GM10248 (cell line): ENCODE data around the gene MAP2K6.

ENCODE experiments used
- CTCF ChIA-PET: fragments of 300-600 bp; sonication (Branson Sonifier 250); formaldehyde crosslinking; extraction: SDS; loops from one replicate; lab custom pipeline; 2021; ENCODE audit warnings: antibody characterized with exemption; lab: Yijun Ruan, JAX
- POLR2A ChIA-PET: fragments of 350-650 bp; sonication (Branson Sonifier 250); formaldehyde crosslinking; extraction: SDS; loops from one replicate; lab custom pipeline; 2020; ENCODE audit warnings: antibody characterized with exemption; lab: Yijun Ruan, JAX
- DNase-seq: peaks from one replicate; pipeline ENCODE4 v3.0.0; 2012; ENCODE audit errors: extremely low spot score
- TF ChIP-seq, protein P1 (sequence below): IDR thresholded peaks from 2 replicates; pipeline ENCODE4 v1.5.1; 2012; ENCODE audit warnings: mild to moderate bottlenecking, low read depth; ENCODE audit errors: extremely low read depth, missing control alignments, control extremely low read depth

The MAP2K6 gene

DNA sequence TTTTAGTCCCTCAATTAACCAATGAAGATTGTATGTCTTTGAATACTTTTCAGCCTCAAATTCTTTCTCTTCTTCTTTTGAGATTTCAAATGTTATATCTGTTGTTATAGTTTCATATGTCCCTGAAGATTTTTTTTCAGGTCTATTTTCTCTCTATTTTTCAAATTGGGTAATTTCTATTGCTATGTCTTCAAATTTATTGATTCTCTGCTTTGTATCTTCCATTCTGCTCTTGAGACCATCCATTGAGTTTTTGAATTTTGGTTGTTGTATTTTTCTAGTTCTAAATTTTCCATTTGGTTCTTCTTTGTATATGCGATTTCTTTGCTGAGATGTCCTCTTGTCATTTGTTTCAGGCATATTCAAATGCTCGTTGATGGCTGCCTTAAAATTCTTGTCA lies 26.7 kb downstream of the MAP2K6 start:
- POLR2A ChIA-PET, result no interaction called here
- no peak for DNase-seq
- TF ChIP-seq, protein P1, sequence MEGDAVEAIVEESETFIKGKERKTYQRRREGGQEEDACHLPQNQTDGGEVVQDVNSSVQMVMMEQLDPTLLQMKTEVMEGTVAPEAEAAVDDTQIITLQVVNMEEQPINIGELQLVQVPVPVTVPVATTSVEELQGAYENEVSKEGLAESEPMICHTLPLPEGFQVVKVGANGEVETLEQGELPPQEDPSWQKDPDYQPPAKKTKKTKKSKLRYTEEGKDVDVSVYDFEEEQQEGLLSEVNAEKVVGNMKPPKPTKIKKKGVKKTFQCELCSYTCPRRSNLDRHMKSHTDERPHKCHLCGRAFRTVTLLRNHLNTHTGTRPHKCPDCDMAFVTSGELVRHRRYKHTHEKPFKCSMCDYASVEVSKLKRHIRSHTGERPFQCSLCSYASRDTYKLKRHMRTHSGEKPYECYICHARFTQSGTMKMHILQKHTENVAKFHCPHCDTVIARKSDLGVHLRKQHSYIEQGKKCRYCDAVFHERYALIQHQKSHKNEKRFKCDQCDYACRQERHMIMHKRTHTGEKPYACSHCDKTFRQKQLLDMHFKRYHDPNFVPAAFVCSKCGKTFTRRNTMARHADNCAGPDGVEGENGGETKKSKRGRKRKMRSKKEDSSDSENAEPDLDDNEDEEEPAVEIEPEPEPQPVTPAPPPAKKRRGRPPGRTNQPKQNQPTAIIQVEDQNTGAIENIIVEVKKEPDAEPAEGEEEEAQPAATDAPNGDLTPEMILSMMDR, result no peak
- CTCF ChIA-PET, result no interaction called here

DNA sequence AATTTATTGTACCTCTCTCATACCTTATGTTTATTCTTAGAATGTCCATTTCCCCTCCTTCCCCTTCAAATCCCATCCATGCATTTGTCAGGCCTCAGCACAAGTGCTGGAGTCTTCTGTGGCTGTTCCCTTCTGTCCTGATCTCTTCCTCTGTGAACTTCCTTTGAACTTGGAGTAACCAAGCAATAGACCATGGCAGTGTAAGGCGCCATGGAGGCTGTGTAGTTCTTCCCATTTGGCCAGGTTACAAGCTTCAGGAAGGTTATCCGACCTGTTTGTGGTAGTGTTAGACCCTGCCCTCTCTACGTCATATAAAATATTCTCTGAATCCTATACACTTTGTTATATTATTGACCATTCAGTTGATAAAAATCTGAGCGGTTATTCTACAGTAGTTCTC lies 28.6 kb downstream of the MAP2K6 start:
- TF ChIP-seq, protein P1, result no peak
- ChIA-PET POLR2A (no interaction called here), CTCF (no interaction called here)
- DNase-seq, result no peak

DNA sequence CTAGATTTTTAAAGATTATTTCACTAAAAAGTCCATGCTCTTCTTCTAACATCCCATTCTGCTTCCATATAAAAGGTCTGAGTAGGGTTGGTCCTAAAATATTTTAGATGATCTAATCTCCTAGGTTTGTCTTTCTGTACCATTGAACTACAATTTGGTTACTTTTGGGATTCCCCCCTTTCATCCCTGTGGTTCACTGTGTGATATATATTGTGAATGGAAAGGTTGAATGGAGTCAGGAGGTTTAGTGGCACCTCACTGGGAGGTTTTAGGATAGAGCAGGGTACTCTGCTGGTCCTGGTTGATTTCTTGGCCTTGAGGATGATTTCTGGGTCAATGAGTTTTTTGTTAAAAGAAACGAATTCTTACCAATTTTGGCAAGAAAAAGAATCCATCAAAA lies 29.5 kb downstream of the MAP2K6 start:
- DNase-seq, result no peak
- POLR2A ChIA-PET, result no interaction called here
- CTCF ChIA-PET, result interaction anchor here (0.9 kb wide), 1 partner anchor 13 kb away, joined by 3 read pairs; no protein-coding TSS in a partner anchor
- TF ChIP-seq, protein P1, result no peak

DNA sequence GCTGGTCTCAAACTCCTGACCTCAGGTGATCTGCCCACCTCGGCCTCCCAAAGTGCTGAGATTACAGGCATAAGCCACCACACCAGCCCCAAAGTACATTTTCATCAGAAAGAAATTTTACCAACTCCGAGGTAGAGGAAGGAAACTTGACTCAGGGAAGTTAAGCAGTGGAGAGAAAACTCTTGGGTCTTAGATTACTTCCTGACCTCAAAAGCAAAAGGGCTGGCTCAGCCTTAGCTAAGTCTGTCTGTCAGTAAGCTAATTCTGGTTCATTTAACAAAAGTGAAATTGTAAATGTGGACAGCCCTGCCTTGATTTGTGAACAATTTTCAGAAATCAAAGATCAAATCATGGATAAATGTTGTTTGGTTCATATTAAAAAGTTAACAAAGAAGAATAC lies 30.6 kb downstream of the MAP2K6 start:
- TF ChIP-seq, protein P1, result no peak
- ChIA-PET POLR2A (no interaction called here), CTCF (interaction anchor here (0.9 to 1.4 kb wide), 5 partner anchors 12 to 34 kb away, joined by 3 to 5 read pairs (median 3); no protein-coding TSS in a partner anchor)
- no peak for DNase-seq

DNA sequence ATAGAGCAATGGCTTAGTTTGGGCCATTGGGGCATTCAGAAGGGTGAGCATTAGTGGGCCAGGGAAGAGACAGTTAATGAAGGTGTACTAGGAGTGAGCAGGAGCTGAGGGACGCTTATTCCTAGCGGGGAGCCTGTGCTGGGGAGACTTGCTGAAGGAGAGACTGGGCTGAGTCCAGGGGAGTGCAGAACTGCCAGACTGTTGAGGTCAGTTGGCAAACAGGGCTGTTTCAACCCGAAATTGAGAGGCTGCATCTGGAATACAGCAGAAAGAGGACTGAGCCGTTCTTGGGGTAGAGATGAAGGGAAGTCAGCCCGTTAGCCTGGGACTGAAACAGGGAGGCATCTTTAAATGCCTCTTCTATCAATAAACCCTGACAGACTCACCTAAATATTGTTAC lies 33.2 kb downstream of the MAP2K6 start:
- DNase-seq, result no peak
- CTCF ChIA-PET, result no interaction called here
- POLR2A ChIA-PET, result no interaction called here
- TF ChIP-seq, protein P1, result no peak

DNA sequence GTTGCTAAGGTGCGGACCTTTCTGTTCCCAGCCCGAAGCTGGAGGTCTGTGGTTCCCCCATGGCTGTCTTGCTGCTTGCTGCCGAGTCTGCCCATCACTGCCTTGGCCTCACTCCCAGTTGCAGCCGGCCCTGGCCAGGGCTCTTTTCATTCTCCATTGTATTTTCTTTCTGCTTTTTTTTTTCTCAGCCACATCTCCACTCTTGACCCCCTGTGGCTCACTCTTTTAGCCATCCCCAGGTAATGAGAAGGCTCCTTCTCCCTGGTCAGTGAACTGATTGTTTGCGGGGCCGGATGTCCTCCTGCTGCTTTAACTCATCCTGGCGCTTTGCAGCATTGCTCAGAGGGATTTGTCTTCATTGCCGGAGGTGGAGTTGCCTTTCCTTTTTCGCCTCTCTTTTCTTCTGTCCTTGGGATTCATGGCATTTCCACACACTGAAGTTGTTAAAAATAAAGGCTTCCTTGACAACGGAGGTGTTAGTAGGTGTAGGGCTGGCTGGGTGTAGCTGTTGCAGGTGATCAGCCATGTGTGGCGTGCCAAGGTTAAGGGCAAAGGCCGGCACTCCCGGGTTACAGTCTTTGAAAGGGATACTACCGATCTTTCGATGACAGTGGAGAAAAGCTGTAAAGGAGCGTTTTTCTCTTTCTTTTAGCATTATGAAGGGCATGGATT lies 34.1 kb downstream of the MAP2K6 start:
- POLR2A ChIA-PET, result no interaction called here
- TF ChIP-seq, protein P1, result no peak
- CTCF ChIA-PET, result no interaction called here
- no peak for DNase-seq
